HepG2 (cell line): ENCODE measurements around the gene RTP2. TPM values are rescaled to one million over a fixed set of nuclear protein-coding genes. Genes with fewer than 3 reads are reported as not detected.

Source experiments
- JUN ChIP-seq: sonication (generic); formaldehyde crosslinking; IDR thresholded peaks from 2 replicates; pipeline ENCODE4 v1.4.0; 2020; ENCODE audit warnings: mild to moderate bottlenecking, missing genetic modification reagents
- MEIS2 ChIP-seq: sonication (generic); formaldehyde crosslinking; IDR thresholded peaks from 2 replicates; pipeline ENCODE4 v1.9.0; 2021; ENCODE audit warnings: mild to moderate bottlenecking, missing genetic modification reagents
- NFATC3 ChIP-seq: sonication (generic); formaldehyde crosslinking; IDR thresholded peaks from 2 replicates; pipeline ENCODE4 v1.5.1; 2020; ENCODE audit warnings: mild to moderate bottlenecking, missing genetic modification reagents
- NFE2L2 ChIP-seq: fragments of 150-350 bp; IDR thresholded peaks from 2 replicates; pipeline ENCODE4 v1.6.1; 2014; ENCODE audit warnings: low read length
- PHF20 ChIP-seq: sonication (generic); formaldehyde crosslinking; IDR thresholded peaks from 2 replicates; pipeline ENCODE4 v1.5.0; 2020; ENCODE audit warnings: mild to moderate bottlenecking, missing genetic modification reagents
- SIN3A ChIP-seq: IDR thresholded peaks from 2 replicates; pipeline ENCODE4 v1.6.1; 2011; ENCODE audit warnings: low read depth, mild to moderate bottlenecking, control low read depth, low read length, borderline replicate concordance
- SNAI1 ChIP-seq: sonication (generic); formaldehyde crosslinking; IDR thresholded peaks from 2 replicates; pipeline ENCODE4 v1.5.0; 2020; ENCODE audit warnings: mild to moderate bottlenecking, missing genetic modification reagents, borderline replicate concordance
- SUZ12 ChIP-seq: fragments of 150-350 bp; IDR thresholded peaks from 2 replicates; pipeline ENCODE4 v1.6.1; 2014; ENCODE audit warnings: low read depth, low read length
- TBX3 ChIP-seq: fragments of 450-650 bp; IDR thresholded peaks from 2 replicates; pipeline ENCODE4 v1.6.1; 2017; ENCODE audit warnings: antibody characterized with exemption, mild to moderate bottlenecking, inconsistent platforms, borderline replicate concordance
- TCF12 ChIP-seq, 2 experiments: fragments of 450-650 bp in 1 of 2; sonication (generic) in 1 of 2; formaldehyde crosslinking in 1 of 2; IDR thresholded peaks; 2 replicates each; pipeline versions ENCODE4 v1.6.1 to v1.8.0; 2017 to 2022; ENCODE audit warnings: antibody characterized with exemption in 1 of 2, mild to moderate bottlenecking in 1 of 2, missing genetic modification reagents in 1 of 2, moderate library complexity in 1 of 2
- TRIM24 ChIP-seq: sonication (generic); formaldehyde crosslinking; IDR thresholded peaks from 2 replicates; pipeline ENCODE4 v1.8.0; 2022; ENCODE audit warnings: mild to moderate bottlenecking, missing genetic modification reagents
- XBP1 ChIP-seq: sonication (generic); formaldehyde crosslinking; IDR thresholded peaks from 2 replicates; pipeline ENCODE4 v1.5.0; 2020; ENCODE audit warnings: missing genetic modification reagents
- ZBTB8A ChIP-seq: sonication (generic); formaldehyde crosslinking; IDR thresholded peaks from 2 replicates; pipeline ENCODE4 v1.4.0; 2020; ENCODE audit warnings: mild to moderate bottlenecking, low read depth, missing genetic modification reagents, borderline replicate concordance
- ZC3H13 ChIP-seq: sonication (generic); formaldehyde crosslinking; IDR thresholded peaks from 2 replicates; pipeline ENCODE4 v1.8.1; 2023; ENCODE audit warnings: mild to moderate bottlenecking, missing genetic modification reagents, moderate library complexity
- ZNF101 ChIP-seq: sonication (generic); formaldehyde crosslinking; IDR thresholded peaks from 2 replicates; pipeline ENCODE4 v1.4.0; 2020; ENCODE audit warnings: mild to moderate bottlenecking, low read depth, missing genetic modification reagents, borderline replicate concordance
- ZNF207 ChIP-seq: fragments of 450-650 bp; IDR thresholded peaks from 2 replicates; pipeline ENCODE4 v1.6.1; 2016; ENCODE audit warnings: antibody characterized with exemption, borderline replicate concordance
- ZNF30 ChIP-seq: sonication (generic); formaldehyde crosslinking; IDR thresholded peaks from 2 replicates; pipeline ENCODE4 v1.5.0; 2020; ENCODE audit warnings: mild to moderate bottlenecking, missing genetic modification reagents
- ZNF383 ChIP-seq: sonication (generic); formaldehyde crosslinking; IDR thresholded peaks from 2 replicates; pipeline ENCODE4 v1.4.0; 2020; ENCODE audit warnings: missing genetic modification reagents, mild to moderate bottlenecking, borderline replicate concordance
- ZNF776 ChIP-seq: sonication (generic); formaldehyde crosslinking; IDR thresholded peaks from 2 replicates; pipeline ENCODE4 v1.4.0; 2020; ENCODE audit warnings: mild to moderate bottlenecking, missing genetic modification reagents
- ZNF891 ChIP-seq: sonication (generic); formaldehyde crosslinking; IDR thresholded peaks from 2 replicates; pipeline ENCODE4 v1.5.0; 2020; ENCODE audit warnings: mild to moderate bottlenecking, missing genetic modification reagents
- polyA plus RNA-seq, 8 experiments: library from polyadenylated mRNA; depleted of rRNA in 3 of 8; stranded (reverse) in 7 of 8; unstranded in 1 of 8; fragments of >200 nt; fragmentation: Illumina TruSeq in 4 of 8; extraction: Trizol in 4 of 8; gene quantifications; 2 replicates each; pipeline versions ENCODE4 v1.2.1 to v1.2.3, GENCODE V29; 2011 to 2016; ENCODE audit warnings: low read depth in 4 of 8, missing spikeins in 1 of 8, mixed read lengths in 1 of 8; ENCODE audit not compliant: insufficient read depth in 1 of 8
- total RNA-seq, 5 experiments: library from RNA; depleted of rRNA; stranded (reverse); fragments of >200 nt; fragmentation: Illumina TruSeq; extraction: Trizol; gene quantifications; 2 replicates each; pipeline ENCODE4 v1.2.3, GENCODE V29; 2016; ENCODE audit warnings: low read depth in 1 of 5
- TF ChIP-seq, protein P1 (sequence below): sonication (generic); formaldehyde crosslinking; IDR thresholded peaks from 2 replicates; pipeline ENCODE4 v1.4.0; 2020; ENCODE audit warnings: mild to moderate bottlenecking, missing genetic modification reagents
- TF ChIP-seq, protein P2 (sequence below): sonication (generic); formaldehyde crosslinking; IDR thresholded peaks from 2 replicates; pipeline ENCODE4 v1.5.0; 2020; ENCODE audit warnings: mild to moderate bottlenecking, low read depth, missing genetic modification reagents, borderline replicate concordance
- TF ChIP-seq, protein P3 (sequence below): sonication (generic); formaldehyde crosslinking; IDR thresholded peaks from 2 replicates; pipeline ENCODE4 v1.4.0; 2020; ENCODE audit warnings: missing genetic modification reagents, borderline replicate concordance
- TF ChIP-seq, protein P4 (sequence below): sonication (generic); formaldehyde crosslinking; conservative IDR thresholded peaks from 2 replicates; pipeline ENCODE4 v1.8.1; 2023; ENCODE audit warnings: missing genetic modification reagents

Gene RTP2
- total and polyA plus RNA-seq, 2 of the 13 experiments (the other 11 are each of a cell fraction or from before 2014, with no cell fraction given): not detected

DNA sequence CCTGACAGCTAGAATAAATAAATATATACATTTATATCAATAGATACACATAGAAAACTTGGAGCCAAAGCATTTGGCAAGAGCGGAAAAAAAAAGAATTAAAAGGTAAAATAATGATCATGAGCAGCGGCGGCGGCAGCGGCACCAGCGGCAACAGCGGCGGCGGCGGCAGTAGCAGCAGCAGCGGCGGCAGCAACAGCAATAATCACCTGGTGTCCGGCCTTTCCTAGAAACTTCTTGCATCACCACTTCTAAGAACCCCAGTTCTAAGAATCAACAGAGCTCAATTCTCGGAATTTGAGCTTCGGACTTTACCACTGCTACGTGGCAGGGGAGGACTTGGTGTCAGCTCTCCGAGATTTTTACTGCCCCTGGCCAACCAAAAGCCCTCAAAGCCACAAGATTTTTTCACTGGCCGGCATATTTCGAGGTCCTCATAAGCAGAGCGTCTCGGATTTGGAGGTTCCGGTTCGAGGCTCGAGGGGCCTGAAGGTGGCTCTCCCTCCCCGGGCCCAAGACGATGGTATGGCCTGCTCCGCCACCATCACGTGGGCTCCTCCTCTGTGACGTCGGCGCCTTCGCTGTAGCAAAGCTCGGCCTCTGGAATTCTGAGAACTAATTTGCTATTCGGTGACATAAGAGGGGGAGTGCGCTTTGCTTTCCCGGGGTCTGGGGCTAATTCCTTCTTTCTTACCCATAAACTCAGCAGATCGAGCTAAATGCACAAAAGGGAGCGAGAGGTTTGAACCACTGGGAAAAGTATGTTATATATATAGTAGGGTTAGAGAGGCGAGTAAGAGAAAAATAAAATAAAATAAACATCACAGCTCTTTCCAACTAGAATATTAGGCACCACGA, 43.1 kb upstream of the RTP2 start, which contains the start of gene BCL6 (continued):
- TF ChIP-seq XBP1 (no peak), ZNF383 (CRISPR knock-in tag) (no peak), ZNF891 (CRISPR knock-in tag) (0 out of 2 replicates have a peak, but pooled peaks have one; percentile 20), ZBTB8A (0 out of 2 replicates have a peak, but pooled peaks have one; percentile 66), SIN3A (peak; percentile 65; the same call in 1 of the 2 replicates), NFE2L2 (no peak), JUN (CRISPR knock-in tag) (no peak), ZC3H13 (CRISPR knock-in tag) (no peak), ZNF776 (CRISPR knock-in tag) (0 out of 2 replicates have a peak, but pooled peaks have one; percentile 39), ZNF30 (CRISPR knock-in tag) (no peak), SUZ12 (no peak), ZNF207 (no peak), SNAI1 (CRISPR knock-in tag) (no peak), PHF20 (CRISPR knock-in tag) (no peak), TBX3 (peak; percentile 64; the same call in 1 of the 2 replicates), TRIM24 (CRISPR knock-in tag) (no peak), NFATC3 (CRISPR knock-in tag) (no peak), MEIS2 (CRISPR knock-in tag) (peak; percentile 43; the same call in 1 of the 2 replicates), TCF12 (IDR thresholded peaks at IDR 0.05) (no peak), TCF12 (CRISPR knock-in tag; IDR thresholded peaks at IDR 0.05) (no peak), ZNF101 (CRISPR knock-in tag) (no peak)
- TF ChIP-seq, protein P1, sequence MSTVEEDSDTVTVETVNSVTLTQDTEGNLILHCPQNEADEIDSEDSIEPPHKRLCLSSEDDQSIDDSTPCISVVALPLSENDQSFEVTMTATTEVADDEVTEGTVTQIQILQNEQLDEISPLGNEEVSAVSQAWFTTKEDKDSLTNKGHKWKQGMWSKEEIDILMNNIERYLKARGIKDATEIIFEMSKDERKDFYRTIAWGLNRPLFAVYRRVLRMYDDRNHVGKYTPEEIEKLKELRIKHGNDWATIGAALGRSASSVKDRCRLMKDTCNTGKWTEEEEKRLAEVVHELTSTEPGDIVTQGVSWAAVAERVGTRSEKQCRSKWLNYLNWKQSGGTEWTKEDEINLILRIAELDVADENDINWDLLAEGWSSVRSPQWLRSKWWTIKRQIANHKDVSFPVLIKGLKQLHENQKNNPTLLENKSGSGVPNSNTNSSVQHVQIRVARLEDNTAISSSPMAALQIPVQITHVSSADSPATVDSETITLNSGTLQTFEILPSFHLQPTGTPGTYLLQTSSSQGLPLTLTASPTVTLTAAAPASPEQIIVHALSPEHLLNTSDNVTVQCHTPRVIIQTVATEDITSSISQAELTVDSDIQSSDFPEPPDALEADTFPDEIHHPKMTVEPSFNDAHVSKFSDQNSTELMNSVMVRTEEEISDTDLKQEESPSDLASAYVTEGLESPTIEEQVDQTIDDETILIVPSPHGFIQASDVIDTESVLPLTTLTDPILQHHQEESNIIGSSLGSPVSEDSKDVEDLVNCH: no peak; the same call in 1 of the 2 replicates
- TF ChIP-seq, protein P2, sequence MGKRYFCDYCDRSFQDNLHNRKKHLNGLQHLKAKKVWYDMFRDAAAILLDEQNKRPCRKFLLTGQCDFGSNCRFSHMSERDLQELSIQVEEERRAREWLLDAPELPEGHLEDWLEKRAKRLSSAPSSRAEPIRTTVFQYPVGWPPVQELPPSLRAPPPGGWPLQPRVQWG (CRISPR knock-in tag): no peak
- TF ChIP-seq, protein P3, sequence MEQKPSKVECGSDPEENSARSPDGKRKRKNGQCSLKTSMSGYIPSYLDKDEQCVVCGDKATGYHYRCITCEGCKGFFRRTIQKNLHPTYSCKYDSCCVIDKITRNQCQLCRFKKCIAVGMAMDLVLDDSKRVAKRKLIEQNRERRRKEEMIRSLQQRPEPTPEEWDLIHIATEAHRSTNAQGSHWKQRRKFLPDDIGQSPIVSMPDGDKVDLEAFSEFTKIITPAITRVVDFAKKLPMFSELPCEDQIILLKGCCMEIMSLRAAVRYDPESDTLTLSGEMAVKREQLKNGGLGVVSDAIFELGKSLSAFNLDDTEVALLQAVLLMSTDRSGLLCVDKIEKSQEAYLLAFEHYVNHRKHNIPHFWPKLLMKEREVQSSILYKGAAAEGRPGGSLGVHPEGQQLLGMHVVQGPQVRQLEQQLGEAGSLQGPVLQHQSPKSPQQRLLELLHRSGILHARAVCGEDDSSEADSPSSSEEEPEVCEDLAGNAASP: no peak
- TF ChIP-seq, protein P4, sequence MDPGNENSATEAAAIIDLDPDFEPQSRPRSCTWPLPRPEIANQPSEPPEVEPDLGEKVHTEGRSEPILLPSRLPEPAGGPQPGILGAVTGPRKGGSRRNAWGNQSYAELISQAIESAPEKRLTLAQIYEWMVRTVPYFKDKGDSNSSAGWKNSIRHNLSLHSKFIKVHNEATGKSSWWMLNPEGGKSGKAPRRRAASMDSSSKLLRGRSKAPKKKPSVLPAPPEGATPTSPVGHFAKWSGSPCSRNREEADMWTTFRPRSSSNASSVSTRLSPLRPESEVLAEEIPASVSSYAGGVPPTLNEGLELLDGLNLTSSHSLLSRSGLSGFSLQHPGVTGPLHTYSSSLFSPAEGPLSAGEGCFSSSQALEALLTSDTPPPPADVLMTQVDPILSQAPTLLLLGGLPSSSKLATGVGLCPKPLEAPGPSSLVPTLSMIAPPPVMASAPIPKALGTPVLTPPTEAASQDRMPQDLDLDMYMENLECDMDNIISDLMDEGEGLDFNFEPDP (CRISPR knock-in tag): no peak
